Body of pancreas (tissue), 4 donors: ENCODE measurements around the gene PGPEP1.

ENCODE experiments used
- POLR2A ChIP-seq, 3 donors: fragments of 450-650 bp; IDR thresholded peaks; one replicate each; pipeline ENCODE4 v1.6.1; 2016; ENCODE audit warnings: antibody characterized with exemption in 3 of 3, mild to moderate bottlenecking in 2 of 3
- TF ChIP-seq, protein P1 (sequence below), 7 experiments: fragments of 450-650 bp in 4 of 7; fragments of 200-600 bp in 3 of 7; sonication (generic) in 3 of 7; IDR thresholded peaks; one replicate each; pipeline ENCODE4 v1.5.1; 2016 to 2019; ENCODE audit warnings: antibody characterized with exemption in 7 of 7

DNA sequence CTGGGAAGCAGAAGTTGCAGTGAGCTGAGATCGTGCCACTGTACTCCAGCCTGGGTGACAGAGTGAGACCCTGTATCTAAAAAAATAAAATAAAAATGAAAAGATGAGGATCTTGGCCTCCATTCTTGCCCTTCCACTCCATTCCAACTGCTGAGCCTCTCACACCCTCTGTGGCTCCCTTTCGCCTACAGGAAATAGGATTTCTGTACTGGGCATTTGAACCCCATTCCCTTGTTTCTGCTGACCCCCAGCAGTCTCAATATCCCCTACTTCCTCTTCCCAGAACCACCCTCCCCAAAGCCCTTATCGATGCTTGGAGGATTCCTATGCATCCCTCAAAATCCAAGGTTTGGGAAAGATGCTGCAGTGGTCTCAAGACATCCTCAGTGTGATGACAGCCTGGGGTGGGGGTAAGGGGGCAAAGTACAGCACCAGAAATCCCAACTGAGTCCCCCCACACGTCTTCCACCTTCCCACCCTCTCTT, 33.1 kb downstream of the PGPEP1 start:
- TF ChIP-seq, protein P1, sequence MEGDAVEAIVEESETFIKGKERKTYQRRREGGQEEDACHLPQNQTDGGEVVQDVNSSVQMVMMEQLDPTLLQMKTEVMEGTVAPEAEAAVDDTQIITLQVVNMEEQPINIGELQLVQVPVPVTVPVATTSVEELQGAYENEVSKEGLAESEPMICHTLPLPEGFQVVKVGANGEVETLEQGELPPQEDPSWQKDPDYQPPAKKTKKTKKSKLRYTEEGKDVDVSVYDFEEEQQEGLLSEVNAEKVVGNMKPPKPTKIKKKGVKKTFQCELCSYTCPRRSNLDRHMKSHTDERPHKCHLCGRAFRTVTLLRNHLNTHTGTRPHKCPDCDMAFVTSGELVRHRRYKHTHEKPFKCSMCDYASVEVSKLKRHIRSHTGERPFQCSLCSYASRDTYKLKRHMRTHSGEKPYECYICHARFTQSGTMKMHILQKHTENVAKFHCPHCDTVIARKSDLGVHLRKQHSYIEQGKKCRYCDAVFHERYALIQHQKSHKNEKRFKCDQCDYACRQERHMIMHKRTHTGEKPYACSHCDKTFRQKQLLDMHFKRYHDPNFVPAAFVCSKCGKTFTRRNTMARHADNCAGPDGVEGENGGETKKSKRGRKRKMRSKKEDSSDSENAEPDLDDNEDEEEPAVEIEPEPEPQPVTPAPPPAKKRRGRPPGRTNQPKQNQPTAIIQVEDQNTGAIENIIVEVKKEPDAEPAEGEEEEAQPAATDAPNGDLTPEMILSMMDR (IDR thresholded peaks at IDR 0.05), result no peak
- no peak for TF ChIP-seq POLR2A (IDR thresholded peaks at IDR 0.05)
